ENCODE data around the gene PPP1R1C.
"Not testable (repeated sequence)": the region's sequence is repeated elsewhere in the genome, so short reads cannot be mapped to it uniquely, and the experiment has no call there.

Gene PPP1R1C

GRCh38 chr2:182015334-182016109 is 29.9 kb downstream of the PPP1R1C start:
- no peak for DNase-seq

- DNase-seq, result no peak
These were observed 32.6 kb downstream of the PPP1R1C start for GRCh38 chr2:182018218-182018617.

GRCh38 chr2:182019731-182020130 is 34.1 kb downstream of the PPP1R1C start:
- no peak for DNase-seq

GRCh38 chr2:182020286-182021070 is 34.8 kb downstream of the PPP1R1C start:
- DNase-seq, result no peak

- DNase-seq, result no peak
These were observed 37.6 kb downstream of the PPP1R1C start for GRCh38 chr2:182023235-182023634.

GRCh38 chr2:182030875-182031274 is 45.2 kb downstream of the PPP1R1C start:
- not testable (repeated sequence) for DNase-seq

- no peak for DNase-seq
These were observed 46.3 kb downstream of the PPP1R1C start for GRCh38 chr2:182031956-182032355.

- DNase-seq, result no peak
These were observed 47.8 kb downstream of the PPP1R1C start for GRCh38 chr2:182033449-182033848.

GRCh38 chr2:182038576-182038975 is 52.9 kb downstream of the PPP1R1C start:
- DNase-seq, result no peak

- no peak for DNase-seq
These were observed 57.4 kb downstream of the PPP1R1C start for GRCh38 chr2:182043021-182043420.

GRCh38 chr2:182043861-182044260 is 58.2 kb downstream of the PPP1R1C start:
- DNase-seq, result no peak

GRCh38 chr2:182047544-182047943 is 61.9 kb downstream of the PPP1R1C start:
- no peak for DNase-seq

- no peak for DNase-seq
These were observed 62.4 kb downstream of the PPP1R1C start for GRCh38 chr2:182048088-182048487.

- DNase-seq, result no peak
These were observed 63.0 kb downstream of the PPP1R1C start for GRCh38 chr2:182048621-182049020.

GRCh38 chr2:182049372-182050148 is 63.9 kb downstream of the PPP1R1C start:
- DNase-seq, result no peak

- no peak for DNase-seq
These were observed 64.9 kb downstream of the PPP1R1C start for GRCh38 chr2:182050333-182051135.

- DNase-seq, result no peak
These were observed 70.3 kb downstream of the PPP1R1C start for GRCh38 chr2:182055993-182056392.

- DNase-seq, result no peak
These were observed 71.3 kb downstream of the PPP1R1C start for GRCh38 chr2:182057002-182057401.

- no peak for DNase-seq
These were observed 72.4 kb downstream of the PPP1R1C start for GRCh38 chr2:182058056-182058455.

- DNase-seq, result no peak
These were observed 76.1 kb downstream of the PPP1R1C start for GRCh38 chr2:182061739-182062138.

- no peak for DNase-seq
These were observed 76.8 kb downstream of the PPP1R1C start for GRCh38 chr2:182062329-182062972.

All from NCI-H510A treated with DMSO at 0.1 percent for 48 hours (cell line).